GM12892 (cell line): Measurements from ENCODE around the gene PRSS50.

Source experiments
- DNase-seq: peaks from one replicate; pipeline ENCODE4 v3.0.0; 2011; ENCODE audit not compliant: insufficient read length
- FAIRE-seq: peaks from 2 replicates; lab custom pipeline; 2011; peaks lifted over from hg19 to GRCh38; lab: Jason Lieb, UNC
- POLR2A ChIP-seq: IDR thresholded peaks from 2 replicates; pipeline ENCODE4 v1.6.1; 2011; ENCODE audit warnings: low read depth, low read length, control low read depth
- POLR2AphosphoS5 ChIP-seq: IDR thresholded peaks from 2 replicates; pipeline ENCODE4 v1.6.1; 2011; ENCODE audit warnings: low read depth, low read length, control low read depth
- TAF1 ChIP-seq: IDR thresholded peaks from 2 replicates; pipeline ENCODE4 v1.6.1; 2011; ENCODE audit warnings: low read depth, mild to moderate bottlenecking, control low read depth, low read length, borderline replicate concordance

The PRSS50 gene

GRCh38 chr3:46721009-46721408, 3.3 kb upstream of the PRSS50 start:
- no peak for FAIRE-seq
- no peak for TF ChIP-seq TAF1
- TF ChIP-seq POLR2A, result no peak
- TF ChIP-seq POLR2AphosphoS5, result no peak

DNA sequence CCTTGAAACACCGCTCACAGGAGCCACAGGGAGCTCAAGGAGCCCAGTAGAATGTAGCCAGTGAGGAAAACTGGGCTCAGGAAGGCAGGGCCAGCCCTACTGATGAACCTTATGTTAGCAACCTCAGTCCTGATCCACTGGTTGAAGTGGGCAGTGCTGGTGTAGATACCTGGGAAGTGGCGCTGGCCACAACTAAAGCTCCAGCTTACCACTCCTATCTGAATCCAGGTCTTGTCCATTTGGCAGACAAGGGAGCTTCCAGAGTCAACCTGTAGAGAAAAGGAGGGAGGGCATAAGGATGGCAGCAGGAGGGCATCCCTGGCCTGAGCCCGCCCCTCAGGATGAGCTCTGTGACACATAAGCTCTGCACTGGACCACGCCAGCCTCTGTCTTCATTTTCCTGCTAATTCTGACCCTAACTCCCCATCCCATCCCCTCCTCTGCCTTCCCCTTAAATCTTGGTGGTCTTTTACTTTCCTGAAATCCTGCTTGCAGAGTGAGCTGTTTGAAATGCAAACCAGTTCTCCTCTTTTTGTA, 2.1 kb upstream of the PRSS50 start:
- FAIRE-seq, result no peak
- no peak for TF ChIP-seq POLR2A
- no peak for TF ChIP-seq TAF1
- TF ChIP-seq POLR2AphosphoS5, result no peak

More at GRCh38 chr3:46721009-46721408, 3.3 kb upstream of the PRSS50 start:
- no peak for DNase-seq

GRCh38 chr3:46719044-46719565, 1.4 kb upstream of the PRSS50 start:
- no peak for FAIRE-seq
- no peak for DNase-seq
- no peak for TF ChIP-seq POLR2A
- TF ChIP-seq TAF1, result no peak
- no peak for TF ChIP-seq POLR2AphosphoS5

More for the DNA sequence above, 2.1 kb upstream of the PRSS50 start:
- no peak for DNase-seq

GRCh38 chr3:46716461-46717441, 918 bp downstream of the PRSS50 start:
- no peak for FAIRE-seq
- no peak for DNase-seq
- no peak for TF ChIP-seq POLR2A
- no peak for TF ChIP-seq POLR2AphosphoS5
- TF ChIP-seq TAF1, result no peak

DNA sequence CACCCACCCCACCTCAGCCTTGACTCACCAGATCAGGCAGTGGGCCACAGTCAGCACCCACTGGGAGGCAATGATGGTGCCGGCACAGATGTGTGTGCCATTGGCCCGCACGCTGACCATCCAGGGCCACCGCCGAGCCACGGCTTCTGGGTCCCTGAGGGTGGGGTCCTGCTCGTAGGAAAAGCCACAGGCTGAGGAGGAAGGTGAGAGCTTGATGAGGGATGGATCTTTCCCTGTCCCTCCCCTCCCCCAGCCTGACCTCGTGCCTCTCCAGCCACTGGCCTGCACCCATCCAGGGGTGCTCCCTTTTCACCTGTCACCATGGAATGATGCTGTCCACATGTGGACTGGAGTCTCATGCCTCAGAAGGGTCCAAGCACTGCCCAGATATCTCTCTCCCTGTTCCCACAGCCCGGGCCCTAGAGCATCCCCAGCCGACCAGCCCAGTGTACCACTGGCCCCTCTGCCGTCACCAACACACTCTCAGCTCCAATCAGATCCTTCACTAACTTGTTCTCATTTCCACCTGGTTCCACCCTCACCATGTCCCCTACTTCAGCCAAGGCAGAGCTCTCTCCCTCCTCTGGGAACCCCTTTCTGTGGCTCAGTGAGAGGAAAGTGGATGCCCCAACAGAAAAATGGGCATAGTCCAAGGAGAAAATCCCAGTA, 2.0 kb downstream of the PRSS50 start:
- TF ChIP-seq TAF1 (no peak), POLR2AphosphoS5 (no peak), POLR2A (no peak)
- DNase-seq (no peak), FAIRE-seq (no peak)

GRCh38 chr3:46714728-46715506, 2.8 kb downstream of the PRSS50 start:
- DNase-seq, result no peak
- no peak for TF ChIP-seq POLR2A
- TF ChIP-seq POLR2AphosphoS5, result no peak
- no peak for TF ChIP-seq TAF1
- FAIRE-seq, result no peak

DNA sequence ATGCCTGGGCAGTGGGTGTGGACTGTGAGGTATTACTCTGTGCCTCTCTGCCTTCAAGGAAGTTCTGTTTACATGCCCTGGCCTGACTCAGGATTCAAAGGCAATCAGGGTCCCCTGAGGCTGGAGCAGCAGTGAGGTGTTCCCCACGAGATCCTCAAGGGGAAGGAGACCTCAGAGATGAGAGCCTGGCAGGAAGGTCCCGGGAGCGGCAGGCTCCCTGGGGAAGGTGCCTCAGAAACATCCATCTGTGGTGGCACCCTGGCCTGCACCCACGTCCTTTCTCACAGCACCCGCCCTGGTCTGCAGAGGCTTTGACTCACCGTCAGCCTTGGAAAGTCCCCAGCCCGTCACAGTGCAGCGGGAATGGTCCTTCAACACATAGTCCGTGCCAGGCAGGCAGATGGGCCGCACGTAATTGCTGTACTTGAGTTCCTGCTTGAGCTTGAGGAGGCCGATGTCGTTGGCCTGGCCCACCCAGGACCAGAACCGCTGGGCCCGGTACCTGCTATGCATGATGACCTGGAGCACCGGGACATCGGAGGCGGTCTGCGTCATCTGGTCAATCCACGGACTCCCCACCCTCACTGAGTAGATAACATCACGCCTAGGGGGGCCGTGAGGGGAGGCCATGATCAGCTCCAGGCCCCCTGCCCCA, 3.6 kb downstream of the PRSS50 start:
- FAIRE-seq, result peak; percentile 98

GRCh38 chr3:46713050-46713897, 4.4 kb downstream of the PRSS50 start:
- TF ChIP-seq TAF1 (no peak), POLR2A (no peak), POLR2AphosphoS5 (no peak)
- FAIRE-seq (peak; percentile 64), DNase-seq (no peak)

More for the DNA sequence above, 3.6 kb downstream of the PRSS50 start:
- peak; percentile 66 for DNase-seq
- no peak; the same call in 1 of the 2 replicates for TF ChIP-seq POLR2AphosphoS5
- TF ChIP-seq TAF1, result no peak
- TF ChIP-seq POLR2A, result peak; percentile 48; the same call in 1 of the 2 replicates

DNA sequence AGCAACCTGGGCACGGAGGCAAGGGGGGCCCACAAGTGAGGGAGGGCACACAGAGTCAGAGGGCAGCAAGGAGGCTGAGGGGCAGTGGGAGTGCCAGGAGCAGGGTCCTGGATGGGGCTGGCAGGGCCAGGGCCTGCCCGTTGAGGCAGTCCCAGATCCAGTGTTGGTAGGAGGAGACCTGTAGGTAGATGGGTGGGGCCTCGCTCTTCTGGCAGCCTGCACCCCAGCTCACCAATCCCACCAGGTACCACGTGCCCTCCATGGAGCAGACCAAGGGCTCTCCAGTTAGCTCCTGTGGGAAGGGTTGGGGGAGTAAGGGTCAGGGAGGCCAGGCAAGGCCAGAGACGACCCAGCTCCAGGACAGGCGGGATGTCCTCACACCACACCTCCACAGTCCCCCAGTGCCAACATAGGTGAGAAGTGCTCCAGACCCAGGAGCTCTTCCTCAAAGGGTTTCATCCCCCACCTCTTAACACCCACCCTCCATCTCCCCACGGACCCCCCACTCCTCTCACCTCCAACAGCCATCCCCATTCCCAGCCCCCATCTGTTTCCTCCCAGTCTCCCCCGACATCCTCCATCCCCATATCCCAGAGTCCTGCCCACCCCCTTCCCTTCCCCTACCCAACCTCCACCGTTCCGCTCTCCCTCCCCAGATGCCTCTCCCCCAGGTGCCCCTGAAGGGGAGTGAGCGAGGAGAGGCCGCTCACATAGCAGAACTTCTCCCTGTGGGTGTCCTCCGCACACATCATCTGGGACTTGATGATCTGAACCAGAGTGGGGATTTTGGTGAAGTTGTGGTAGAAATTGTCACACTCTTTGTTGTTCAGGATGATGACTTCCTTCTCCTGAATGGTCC, 5.2 kb downstream of the PRSS50 start:
- FAIRE-seq, result no peak
- TF ChIP-seq POLR2AphosphoS5 (no peak), POLR2A (no peak), TAF1 (no peak)

More for the DNA sequence above, 5.2 kb downstream of the PRSS50 start:
- no peak for DNase-seq
